GM18909 (cell line): Measurements from ENCODE around the gene CISTR.
A peak's percentile ranks its signal among the peaks of the same experiment; 100 is the strongest.
"Not testable (repeated sequence)": the region's sequence is repeated elsewhere in the genome, so short reads cannot be mapped to it uniquely, and the experiment has no call there.

ENCODE experiments used
- ATAC-seq: cut with Tn5 transposase; IDR thresholded peaks from one replicate; pipeline ENCODE4 v1.9.1; 2021; ENCODE audit warnings: mild to moderate bottlenecking; ENCODE audit not compliant: unreplicated experiment, poor library complexity

CISTR gene

DNA sequence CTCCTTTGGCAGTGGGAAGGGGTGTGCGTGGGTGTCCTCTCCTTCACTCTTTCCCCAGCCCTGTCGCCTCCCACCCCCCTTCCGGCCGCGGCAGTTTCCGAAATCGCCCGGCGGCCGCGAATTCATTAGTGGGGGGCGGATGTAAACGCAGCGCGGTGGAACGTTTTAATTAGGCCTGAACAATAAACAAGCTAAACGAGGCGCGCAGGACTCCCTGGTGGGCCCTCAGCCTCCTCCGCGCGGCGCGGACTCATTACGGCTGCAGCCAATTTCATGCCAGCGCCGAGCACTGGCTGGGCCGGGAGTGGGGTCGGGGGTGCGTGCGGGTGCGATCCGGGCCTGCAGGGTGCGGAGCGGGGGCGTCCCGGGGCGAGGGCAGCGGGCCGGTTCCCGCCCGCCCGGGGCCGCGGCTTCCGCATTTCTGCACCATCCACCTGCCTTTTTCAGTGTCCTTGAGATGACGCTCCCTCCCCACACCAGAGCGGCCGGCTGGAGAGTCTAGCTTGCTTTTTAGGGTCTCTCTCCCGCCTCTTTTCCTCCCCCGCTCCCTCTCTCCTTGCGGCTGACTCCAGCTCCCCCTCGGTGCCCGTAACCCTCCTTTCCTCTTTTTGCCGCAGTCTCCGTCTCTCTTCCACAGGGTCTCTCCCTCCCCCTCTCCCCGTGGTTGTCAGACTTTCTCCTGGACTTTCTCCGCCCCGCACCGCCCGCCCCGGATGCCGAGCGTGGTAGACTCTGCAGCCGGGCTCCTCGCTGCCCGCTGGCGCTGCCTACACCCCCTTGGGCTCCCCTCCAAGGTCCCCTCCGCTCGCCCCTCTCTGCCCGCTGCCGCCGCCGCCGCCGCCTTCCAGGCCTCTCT lies at the start of gene CISTR:
TSS of gene CISTR (minus strand) at position 644 of the 856 bp plus-strand sequence.
- peak; percentile 38 for ATAC-seq

DNA sequence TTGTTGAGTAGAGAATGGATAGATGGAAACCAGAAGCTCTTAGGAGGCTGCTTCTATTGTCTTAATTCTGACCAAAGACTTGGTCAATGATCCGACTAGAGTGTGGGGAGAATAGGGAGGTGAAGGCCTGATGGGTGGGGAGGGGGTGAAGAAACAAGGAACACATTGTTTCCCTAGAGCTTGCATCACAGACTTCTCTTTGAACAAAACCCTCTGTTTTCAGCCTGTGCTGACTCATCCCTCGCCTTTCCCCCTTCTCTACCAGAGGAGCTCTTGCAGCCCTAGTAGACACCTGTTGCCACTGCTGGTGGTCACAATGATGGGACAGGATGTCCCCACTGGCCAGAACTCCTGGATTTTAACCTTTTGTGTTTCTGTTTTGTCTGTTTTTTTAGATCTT lies 46.8 kb upstream of the CISTR start:
- ATAC-seq, result no peak

DNA sequence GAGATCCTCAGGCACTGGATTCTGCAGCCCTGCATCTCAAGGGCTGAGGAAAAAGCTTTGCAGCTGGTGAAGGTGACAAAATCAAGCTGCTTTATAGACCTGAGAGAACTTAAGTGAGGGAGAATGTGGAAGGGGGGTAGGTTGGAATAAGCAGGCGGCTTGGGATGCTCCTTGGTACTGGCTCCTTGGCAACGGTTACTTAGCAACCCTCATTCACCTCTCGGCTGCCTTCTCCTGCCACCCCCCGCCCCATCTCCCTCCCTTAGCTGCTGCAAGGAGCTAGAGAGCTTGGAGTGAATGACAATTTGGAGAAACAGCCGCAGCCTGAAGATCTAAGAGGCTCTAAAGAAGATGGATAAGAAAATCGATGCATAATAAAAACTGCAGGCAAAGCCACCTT lies 44.1 kb upstream of the CISTR start:
- ATAC-seq, result no peak

DNA sequence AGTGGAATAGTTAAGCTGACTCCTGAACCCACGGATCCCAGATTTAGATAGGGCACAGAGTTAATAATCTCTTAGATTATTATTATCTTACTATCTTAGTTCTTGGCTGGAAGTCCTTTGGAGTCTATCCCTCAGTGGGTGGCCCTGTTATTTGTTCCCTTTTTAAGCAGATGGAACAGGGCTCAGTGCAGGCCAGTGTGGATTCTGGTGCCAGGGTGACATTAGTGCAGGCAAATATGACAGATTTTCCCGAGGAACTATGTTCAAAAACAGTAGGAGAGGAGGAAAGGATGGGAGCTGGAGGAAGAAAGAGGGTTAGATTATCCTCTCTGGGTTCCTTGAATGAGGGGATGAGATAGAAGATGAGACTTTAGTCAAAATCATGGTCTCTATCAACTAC lies 41.4 kb upstream of the CISTR start:
- no peak for ATAC-seq

DNA sequence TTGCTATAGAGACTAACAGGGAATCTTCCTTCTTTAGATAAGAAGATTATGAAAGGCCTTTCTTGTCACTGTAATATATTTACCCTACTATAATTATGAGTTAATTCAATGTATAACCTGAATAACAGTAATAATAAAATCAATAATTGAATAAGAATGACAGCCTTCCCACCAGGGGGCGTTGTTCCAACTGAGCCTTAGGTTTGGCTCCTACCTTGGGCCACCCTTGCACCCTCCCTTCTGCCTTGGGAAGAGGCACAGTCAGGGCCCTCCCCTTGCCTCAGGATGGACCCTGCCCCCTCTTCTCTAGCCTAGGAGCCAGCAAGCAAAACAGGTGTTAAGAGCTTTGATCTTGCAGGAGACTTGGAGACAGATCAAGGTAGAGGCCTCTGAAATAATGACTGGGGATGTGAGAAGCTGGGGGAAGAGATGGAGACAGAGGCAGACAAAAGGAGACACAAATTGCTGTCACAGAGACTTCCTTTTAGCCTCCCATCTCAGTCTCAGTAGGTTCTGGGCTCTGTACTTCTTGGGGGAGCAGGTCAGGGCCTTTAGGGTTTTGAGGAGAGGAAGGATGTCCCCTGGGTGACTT lies 40.1 kb upstream of the CISTR start:
- ATAC-seq, result no peak

DNA sequence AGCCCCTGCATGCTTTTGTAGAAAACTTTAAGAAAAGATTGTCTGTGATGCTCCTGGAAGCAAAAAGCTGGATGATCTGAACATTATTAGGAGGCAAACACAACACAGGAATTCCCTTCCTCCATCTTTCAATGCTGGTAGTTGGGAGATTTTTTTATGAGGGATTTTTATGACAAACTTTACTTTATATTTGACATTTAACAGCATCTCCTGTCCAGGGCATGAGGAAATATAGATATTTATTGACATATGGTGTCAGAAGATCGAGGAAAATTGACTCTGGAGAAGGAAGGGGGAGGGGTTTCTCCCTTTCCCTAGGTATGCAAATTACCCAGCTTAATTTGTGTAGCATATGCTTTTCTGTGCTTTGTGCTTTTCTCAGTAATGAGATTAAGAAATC lies 37.8 kb upstream of the CISTR start:
- ATAC-seq, result no peak

DNA sequence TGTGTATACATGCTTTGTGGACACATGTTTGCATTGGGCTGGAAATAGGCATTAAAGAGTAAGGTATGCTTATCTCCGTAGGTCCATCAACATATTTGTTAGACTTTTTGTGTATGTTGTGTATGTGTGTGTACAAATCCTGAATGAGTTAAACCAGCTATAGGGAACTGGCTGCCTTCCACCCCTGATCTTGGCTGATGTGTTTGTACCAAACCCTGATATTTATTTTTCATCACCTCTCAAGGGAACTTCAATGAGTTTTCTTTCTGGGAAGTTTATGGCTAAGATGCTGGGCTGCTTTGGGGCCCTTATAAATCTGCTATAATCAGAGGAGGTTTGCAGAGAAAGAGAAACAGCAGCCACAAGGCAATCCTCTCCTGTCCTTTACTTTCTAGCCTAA lies 37.1 kb upstream of the CISTR start:
- no peak for ATAC-seq

DNA sequence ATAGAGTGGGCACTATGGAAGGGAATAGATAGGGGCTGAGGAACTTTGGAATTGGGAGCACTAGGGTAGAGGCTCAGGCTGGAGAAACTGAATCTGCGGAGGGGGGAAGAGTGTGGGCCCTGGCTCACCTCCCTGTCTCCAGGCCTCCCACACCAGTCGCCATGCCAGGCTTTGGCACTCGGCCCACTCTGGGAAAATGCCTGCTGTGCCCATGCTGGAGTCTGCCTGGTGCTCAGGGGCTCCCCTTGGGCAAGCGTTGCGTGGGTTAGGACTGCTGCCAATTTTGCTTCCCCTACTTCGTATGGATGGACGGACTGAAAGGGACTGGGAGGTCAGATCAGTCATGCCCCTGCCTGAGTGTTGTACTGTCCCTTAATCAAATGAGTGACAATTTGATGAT lies 34.6 kb upstream of the CISTR start:
- ATAC-seq, result no peak

DNA sequence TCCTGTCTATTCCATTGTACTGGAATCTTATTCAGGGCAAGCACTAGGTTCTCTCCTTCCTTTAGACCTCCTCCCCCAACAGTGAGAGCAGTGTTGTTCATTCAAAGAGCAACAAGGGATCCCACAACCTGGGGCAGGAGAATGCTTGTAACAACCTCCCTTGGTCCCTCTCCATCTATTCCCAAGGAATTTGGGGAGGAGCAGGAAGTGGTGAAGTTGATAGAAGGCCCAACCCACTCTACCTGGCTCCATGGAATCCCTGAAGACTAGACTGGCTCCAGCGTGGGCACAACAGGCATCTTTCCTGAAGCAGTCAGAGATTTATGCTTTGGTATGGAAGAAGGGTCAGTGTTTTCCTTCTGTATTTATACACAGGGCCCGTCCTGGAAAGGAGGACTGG lies 33.4 kb upstream of the CISTR start:
- no peak for ATAC-seq

DNA sequence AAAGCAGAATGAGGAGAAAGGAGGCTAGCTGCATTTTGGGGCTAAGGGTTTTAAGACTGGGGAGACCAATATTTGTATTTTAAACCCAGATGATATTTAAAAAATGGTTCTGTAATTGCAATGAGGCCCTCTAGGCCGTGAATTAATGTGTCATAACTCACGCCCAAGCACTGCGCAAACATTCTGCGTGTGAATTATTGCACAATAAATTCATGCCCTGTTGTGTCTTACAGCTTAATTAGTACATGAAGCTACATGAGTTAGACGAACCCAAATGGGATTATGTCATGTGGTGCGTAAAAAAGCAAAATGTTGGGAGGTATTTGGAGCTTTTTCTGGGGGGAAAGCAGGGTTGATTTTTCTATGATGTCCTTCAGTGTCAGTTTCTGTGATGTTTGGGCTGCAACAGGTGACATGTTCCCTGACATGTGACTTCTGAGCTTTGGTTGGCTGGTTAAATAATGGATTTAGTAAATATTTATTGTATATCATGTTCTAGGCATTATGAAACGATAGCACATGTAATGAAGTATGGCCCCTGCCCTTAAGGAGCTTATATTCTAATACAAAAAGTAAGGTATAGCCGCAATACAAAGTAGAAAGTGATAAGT lies 30.4 kb upstream of the CISTR start:
- no peak for ATAC-seq

DNA sequence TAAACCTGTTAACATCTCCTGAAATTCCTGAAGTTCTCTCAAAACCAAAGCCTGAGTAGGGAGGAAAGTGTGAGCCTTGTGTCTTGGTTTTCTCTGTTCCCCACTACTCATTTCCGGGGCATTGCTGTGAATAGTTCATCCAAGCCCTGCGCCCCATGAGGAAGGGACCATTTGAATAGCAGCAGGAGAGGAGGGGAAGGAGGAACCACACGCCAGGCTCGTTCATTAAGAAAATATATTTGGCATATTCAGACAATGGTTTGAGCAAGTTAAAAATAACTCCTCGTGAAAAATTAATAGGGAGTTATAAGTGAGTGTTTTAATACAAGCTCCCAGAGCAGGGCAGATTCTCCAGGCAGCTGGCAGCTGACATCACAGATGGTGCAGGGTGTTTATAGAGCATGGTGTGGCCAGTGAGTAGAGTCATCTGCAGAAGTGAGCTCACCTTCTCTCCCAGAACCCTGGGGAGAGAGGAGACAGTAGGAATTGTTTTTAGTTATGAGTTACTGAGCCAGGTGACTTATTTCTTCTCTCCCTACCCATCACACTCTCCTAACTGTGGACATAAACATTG lies 29.5 kb upstream of the CISTR start:
- no peak for ATAC-seq

DNA sequence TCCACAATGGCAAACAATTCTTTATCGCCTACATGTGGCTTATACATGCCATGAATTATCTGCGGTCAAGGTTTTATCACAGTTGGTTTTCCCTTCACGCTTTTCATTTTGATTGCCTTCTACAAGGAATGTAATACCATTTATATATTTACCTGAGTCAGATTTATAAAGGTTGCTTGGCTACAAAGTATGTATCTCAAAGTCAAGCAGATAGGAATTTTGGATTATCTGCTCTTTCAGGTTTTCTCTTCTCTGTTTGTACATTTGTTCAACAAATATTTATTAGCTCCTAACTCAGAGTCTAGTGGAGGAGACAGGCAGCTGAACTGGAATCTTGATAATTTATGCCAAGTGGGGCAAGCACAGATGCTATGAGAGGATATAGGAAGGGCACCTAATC lies 28.5 kb upstream of the CISTR start:
- ATAC-seq, result no peak

DNA sequence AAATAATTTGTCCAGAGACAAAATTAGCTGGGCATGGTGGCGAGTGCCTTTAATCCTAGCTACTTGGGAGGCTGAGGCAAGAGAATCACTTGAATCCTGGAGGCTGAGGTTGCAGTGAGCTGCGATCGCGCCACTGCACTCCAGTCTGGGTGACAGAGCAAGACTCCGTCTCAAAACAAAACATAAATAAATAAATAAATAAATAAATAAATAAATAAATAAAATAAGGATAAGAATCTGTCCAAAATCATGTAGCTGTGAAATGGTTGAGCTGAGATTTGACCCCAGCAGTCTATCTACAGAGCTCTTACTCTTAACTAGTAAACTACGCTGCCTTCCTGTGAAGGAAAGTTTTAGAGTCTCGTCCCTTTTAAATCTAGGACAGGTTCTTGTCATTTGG lies 27.9 kb upstream of the CISTR start:
- not testable (repeated sequence) for ATAC-seq

DNA sequence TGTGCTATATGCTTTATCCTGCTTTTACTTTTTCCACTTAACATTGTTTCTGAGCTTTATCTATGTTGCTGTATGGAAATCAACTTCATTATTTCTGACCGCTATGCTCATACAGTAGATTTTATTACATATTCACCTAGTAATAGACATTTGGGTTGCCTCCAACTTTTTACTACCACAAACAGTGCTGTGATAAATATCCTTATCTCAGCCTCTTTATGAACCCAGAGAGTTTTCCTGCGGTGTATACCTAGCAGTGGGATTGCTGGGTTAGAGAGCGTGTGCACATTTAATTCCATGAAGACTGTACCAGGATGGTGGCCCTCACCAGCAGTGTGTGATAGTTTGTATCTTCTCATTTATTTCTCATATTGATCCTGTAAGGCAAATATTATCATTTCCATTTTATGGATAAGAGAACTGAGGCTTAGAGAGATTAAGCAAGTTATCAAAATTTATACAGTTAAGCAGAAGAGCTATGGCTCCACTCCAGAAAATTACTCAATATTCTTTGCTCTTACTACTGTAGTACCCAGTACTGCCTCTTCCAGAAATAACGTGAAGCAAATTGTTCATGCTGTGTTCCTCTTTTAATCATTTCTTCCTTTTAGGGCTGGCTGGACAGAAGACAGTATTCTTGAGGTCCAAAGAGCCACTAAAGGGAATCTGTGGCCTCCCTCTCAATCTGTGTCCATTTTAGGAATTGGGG lies 26.3 kb upstream of the CISTR start:
- ATAC-seq, result no peak

DNA sequence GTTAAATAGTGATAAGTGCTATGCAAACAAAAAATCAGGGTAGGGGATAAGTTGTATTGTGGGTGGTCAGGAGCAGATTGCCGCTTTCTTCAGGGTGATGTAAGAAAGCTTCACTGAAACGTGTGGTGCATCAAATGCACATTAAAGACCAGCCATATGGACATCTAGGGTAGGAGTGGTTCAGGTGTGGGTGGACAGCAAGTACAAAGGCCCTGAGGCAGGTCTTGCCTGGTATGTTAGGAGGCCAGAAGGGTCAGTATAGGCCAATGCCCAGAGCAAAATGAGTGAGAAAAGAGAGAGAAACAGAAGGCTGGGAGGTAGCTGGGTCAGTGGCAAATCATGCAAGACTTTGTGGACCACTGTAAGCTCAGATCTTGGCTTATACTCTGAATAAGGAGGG lies 25.6 kb upstream of the CISTR start:
- no peak for ATAC-seq

DNA sequence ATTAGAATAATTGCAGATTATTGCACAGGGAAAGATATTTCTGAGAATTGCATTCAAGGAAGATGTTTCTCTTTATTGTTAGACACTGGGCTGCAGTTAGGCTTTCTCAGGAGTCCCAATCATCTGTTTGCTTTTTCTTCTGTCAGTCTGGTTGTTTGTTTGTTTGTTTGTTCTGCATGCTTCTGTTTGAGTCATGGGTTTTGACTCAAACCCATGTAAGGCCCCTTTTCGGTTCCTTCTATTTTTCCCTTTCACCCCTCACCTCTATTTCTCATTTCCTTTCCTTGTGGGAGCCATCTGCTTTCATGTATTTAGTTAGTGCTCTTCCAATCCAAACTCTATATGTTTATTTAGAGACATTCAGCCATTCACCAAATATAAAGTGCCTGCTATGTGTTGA lies 25.1 kb upstream of the CISTR start:
- ATAC-seq, result no peak

DNA sequence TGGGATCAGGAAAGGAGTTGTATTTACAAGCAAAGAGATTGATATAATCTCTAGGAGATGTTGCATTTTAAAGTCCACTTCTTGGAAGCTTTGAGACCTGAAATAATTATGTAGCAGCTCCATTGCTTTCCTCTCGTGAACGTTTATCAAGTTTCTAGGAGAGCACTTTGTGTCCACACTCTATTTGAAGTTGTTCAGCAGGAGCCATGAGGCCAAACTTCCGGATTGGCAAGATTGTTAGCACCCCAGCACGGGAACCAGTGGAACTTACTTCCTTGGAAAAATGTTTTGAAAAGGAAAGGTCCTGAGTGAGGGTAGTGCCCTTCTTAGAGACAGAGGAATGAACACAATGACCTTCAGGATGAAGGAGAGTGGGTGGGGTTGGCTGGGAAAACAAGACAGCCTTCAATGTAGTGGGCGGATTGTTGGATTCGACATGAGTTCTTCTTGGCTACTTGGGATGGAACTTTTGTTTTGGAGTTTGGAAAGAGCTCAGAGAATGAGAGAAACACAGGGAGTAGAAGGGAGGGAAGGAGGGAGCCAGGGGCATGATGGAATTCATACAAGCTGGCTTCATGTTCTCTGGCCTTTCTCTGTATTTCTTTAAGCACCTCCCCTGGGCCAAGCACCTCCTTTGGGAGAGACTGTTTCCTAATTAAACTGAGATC lies 23.8 kb upstream of the CISTR start:
- ATAC-seq, result no peak

DNA sequence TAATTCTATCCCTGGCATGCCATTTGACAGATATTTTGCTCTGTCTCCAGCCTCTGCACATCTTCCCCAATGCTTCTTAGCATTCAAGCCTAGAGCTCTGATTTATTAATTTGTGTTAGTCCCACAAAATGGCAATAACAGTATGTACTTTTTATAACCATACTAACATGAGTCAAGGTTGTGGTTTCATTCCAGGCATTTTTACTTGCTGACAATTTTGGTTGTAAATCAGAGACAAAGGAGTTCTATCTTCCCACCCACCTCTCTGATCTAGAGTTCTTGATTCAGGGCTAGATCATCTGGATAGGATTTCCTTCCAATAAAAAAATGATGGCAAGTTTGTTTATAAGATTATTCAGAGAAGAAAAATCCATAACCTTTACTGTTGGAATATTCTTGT lies 18.5 kb upstream of the CISTR start:
- no peak for ATAC-seq

DNA sequence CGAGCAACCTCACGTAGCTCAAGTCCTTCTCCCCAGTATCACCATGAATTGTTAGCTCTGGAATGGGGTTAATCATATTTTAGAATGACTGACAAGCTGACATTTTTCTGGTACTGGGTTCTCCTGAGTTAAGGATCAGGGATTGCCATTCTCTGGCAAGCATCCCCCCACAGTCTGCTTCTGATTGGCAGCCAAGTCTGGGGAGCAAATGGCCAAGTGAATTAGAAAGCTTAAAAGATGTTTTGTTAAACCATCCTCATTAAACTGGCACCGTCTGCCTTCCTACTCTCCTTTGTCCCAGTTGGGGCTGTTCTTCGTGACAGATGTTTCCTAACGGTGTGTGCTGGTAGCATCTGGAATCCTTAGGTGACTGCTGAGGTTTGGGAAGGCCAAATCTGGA lies 17.2 kb upstream of the CISTR start:
- no peak for ATAC-seq

DNA sequence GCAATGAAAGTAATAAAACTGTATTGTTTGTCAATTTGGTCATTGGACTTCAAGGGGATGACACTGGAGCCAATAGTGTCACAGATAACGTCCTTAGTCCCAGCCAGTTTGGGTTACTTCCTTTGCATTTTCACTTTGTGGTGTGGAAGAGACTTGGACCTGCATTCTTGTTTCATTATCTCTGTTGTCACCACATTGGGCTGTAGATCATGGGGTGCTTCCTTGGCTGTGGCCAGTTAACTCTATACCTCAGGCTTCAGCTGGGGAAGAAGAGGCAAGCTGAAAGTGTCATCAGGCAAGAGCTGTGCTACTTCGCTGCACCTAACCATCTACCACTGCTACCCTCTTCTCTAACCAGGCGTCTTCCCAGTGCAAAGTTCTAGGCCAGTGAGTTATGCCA lies 15.1 kb upstream of the CISTR start:
- ATAC-seq, result no peak
